CD4-positive, alpha-beta T cell treated with Interleukin-2 at 100 ng/mL for 4 hours (primary cell): ENCODE data around the gene HMGXB4.

ENCODE experiments used
- DNase-seq: peaks from one replicate; pipeline ENCODE4 v3.0.0-alpha.2; 2020; ENCODE audit warnings: low spot score

The HMGXB4 gene

GRCh38 chr22:35311551-35311999 lies 54.3 kb downstream of the HMGXB4 start:
- DNase-seq = no peak

GRCh38 chr22:35312198-35313059 lies 55.1 kb downstream of the HMGXB4 start:
- DNase-seq = no peak

- no peak for DNase-seq
These were observed 56.2 kb downstream of the HMGXB4 start for GRCh38 chr22:35313311-35314121.

- no peak for DNase-seq
These were observed 57.1 kb downstream of the HMGXB4 start for GRCh38 chr22:35314161-35314942.

- no peak for DNase-seq
These were observed 58.0 kb downstream of the HMGXB4 start for GRCh38 chr22:35315141-35315854.

GRCh38 chr22:35315855-35316745 lies 58.8 kb downstream of the HMGXB4 start:
- no peak for DNase-seq

- no peak for DNase-seq
These were observed 59.5 kb downstream of the HMGXB4 start for GRCh38 chr22:35316751-35317150.

GRCh38 chr22:35317680-35318290 lies 60.5 kb downstream of the HMGXB4 start:
- DNase-seq = no peak

- no peak for DNase-seq
These were observed 61.3 kb downstream of the HMGXB4 start for GRCh38 chr22:35318346-35319215.

GRCh38 chr22:35319244-35319985 lies 62.1 kb downstream of the HMGXB4 start:
- DNase-seq = no peak

- no peak for DNase-seq
These were observed 64.8 kb downstream of the HMGXB4 start for GRCh38 chr22:35322126-35322525.

GRCh38 chr22:35322893-35323292 lies 65.6 kb downstream of the HMGXB4 start:
- DNase-seq = no peak

GRCh38 chr22:35323305-35323704 lies 66.0 kb downstream of the HMGXB4 start:
- DNase-seq = no peak

- no peak for DNase-seq
These were observed 66.8 kb downstream of the HMGXB4 start for GRCh38 chr22:35324067-35324466.

- no peak for DNase-seq
These were observed 67.5 kb downstream of the HMGXB4 start for GRCh38 chr22:35324762-35325161.

- no peak for DNase-seq
These were observed 67.9 kb downstream of the HMGXB4 start for GRCh38 chr22:35325209-35325608.

GRCh38 chr22:35326854-35327562 lies 69.7 kb downstream of the HMGXB4 start:
- DNase-seq = no peak
